GM08714 (cell line): ENCODE results near the gene STRN4.

Source experiments
- H3K4me3 ChIP-seq: fragments of 200-500 bp; sonication (Bioruptor generic); 2 replicates; pipeline ENCODE4 v1.5.1; 2014; ENCODE audit warnings: mild to moderate bottlenecking, low read length, inconsistent platforms
- ZNF274 ChIP-seq: IDR thresholded peaks from 2 replicates; pipeline ENCODE4 v1.6.1; 2012; ENCODE audit warnings: mild to moderate bottlenecking, low read depth, low read length

Gene STRN4

DNA sequence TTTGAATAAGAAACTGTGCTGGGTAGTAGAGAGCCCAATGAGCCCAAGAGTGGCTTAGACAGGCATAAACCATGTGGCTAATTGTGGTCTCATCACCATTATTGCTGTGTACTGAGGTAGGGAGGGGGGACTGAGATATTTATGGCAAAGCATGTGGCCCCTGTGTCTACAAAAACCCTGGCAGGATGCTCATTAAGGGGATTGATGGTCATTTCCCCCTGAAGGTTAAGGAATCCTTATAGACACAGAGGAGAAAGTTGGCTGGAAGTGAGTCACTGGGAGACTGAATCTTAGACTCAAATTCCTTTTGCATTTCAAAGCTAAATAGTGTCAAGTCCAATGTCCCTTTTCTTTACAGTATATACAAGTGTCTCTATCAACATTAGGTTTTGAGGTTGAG is 75.4 kb downstream of the STRN4 start:
- TF ChIP-seq ZNF274 = no peak
- H3K4me3 ChIP-seq = no peak overlapping the region
